Uterus (tissue), 4 donors: ENCODE data around the gene MRPS34. TPM values are rescaled to one million over a fixed set of nuclear protein-coding genes. Genes with fewer than 3 reads are reported as not detected.

Experiments used
- DNase-seq, 2 donors: peaks; one replicate each; pipeline ENCODE4 v3.0.0-alpha.2; 2019 to 2020
- H3K27ac ChIP-seq, 2 donors: fragments of 200-600 bp; sonication (generic); 1 replicate in 1 of 2; 2 replicates in 1 of 2; pipeline ENCODE4 v1.5.1; 2016 to 2018
- H3K27me3 ChIP-seq, 2 donors: fragments of 200-600 bp; sonication (generic); one replicate each; pipeline ENCODE4 v1.5.1; 2018 to 2019; ENCODE audit warnings: control low read depth in 1 of 2
- H3K36me3 ChIP-seq, 2 donors: fragments of 200-600 bp; sonication (generic); one replicate each; pipeline ENCODE4 v1.5.1; 2019; ENCODE audit warnings: control low read depth in 1 of 2
- H3K4me1 ChIP-seq, 2 donors: fragments of 200-600 bp; sonication (generic); one replicate each; pipeline ENCODE4 v1.5.1; 2018 to 2019; ENCODE audit warnings: control low read depth in 1 of 2
- H3K4me3 ChIP-seq, 2 donors: fragments of 200-600 bp; sonication (generic); 1 replicate in 1 of 2; 2 replicates in 1 of 2; pipeline ENCODE4 v1.5.1; 2018 to 2019; ENCODE audit warnings: mild to moderate bottlenecking in 1 of 2
- H3K9me3 ChIP-seq, 2 donors: fragments of 200-600 bp; sonication (generic); one replicate each; pipeline ENCODE4 v1.5.1; 2019; ENCODE audit warnings: control low read depth in 1 of 2
- CTCF ChIP-seq, 4 experiments: fragments of 200-600 bp in 2 of 4; fragments of 450-650 bp in 2 of 4; sonication (generic) in 2 of 4; IDR thresholded peaks; one replicate each; pipeline ENCODE4 v1.5.1; 2016 to 2019; ENCODE audit warnings: antibody characterized with exemption in 4 of 4, mild to moderate bottlenecking in 2 of 4, moderate library complexity in 1 of 4
- POLR2A ChIP-seq, 2 donors: fragments of 450-650 bp; IDR thresholded peaks; one replicate each; pipeline ENCODE4 v1.6.1; 2016; ENCODE audit warnings: antibody characterized with exemption in 2 of 2, mild to moderate bottlenecking in 1 of 2, moderate library complexity in 1 of 2
- intact Hi-C: fragments of 100-400 bp; cut with DNase I; formaldehyde crosslinking; loops from one replicate; pipeline ENCODE4 v1.15.1; 2023; ENCODE audit warnings: low total_unique reads
- total RNA-seq, 4 donors: library from RNA; depleted of rRNA in 3 of 4; stranded (reverse); fragments of >200 nt in 3 of 4; gene quantifications; one replicate each; pipeline versions ENCODE4 v1.1.0 to v1.2.4, GENCODE V29; 2014 to 2023
- donor health status: DM: yes; HTN: yes; CAD: no.

MRPS34 gene
- 100 to 1,000 TPM in 1 of 4 donors, 10 to 100 TPM in 3; 37.3 to 158 (median 52.5) TPM for total RNA-seq

- Histone ChIP-seq H3K27me3 (no peaks in the 10 kb centered on the region), H3K36me3 (no peaks in the 10 kb centered on the region), H3K27ac (peak within 1 kb of the TSS; percentile 80 to 87), H3K4me3 (peak within 1 kb of the TSS; percentile 56 to 87), H3K9me3 (no peaks in the 10 kb centered on the region), H3K4me1 (peaks cover 0 to 33% of the 10 kb centered on the region in 2 donors)
- intact Hi-C loops: no loop called here
- DNase-seq: peak; percentile 68 to 78
- TF ChIP-seq CTCF (IDR thresholded peaks at IDR 0.05) (peak; percentile 36 to 66 (median 58)), POLR2A (IDR thresholded peaks at IDR 0.05) (peak; percentile 47 to 62)
Measured at GRCh38 chr16:1772908-1773702, at the start of gene MRPS34. TSS of gene MRPS34 (minus strand) at chr16:1773134. CDS start at chr16:1773119, 15 bp downstream.

- Histone ChIP-seq H3K4me3 (no peak overlapping the region), H3K27ac (no peak overlapping the region), H3K36me3 (no peaks in the 10 kb centered on the region), H3K9me3 (no peaks in the 10 kb centered on the region), H3K27me3 (no peaks in the 10 kb centered on the region), H3K4me1 (peaks cover 0 to 9% of the 10 kb centered on the region in 2 donors)
- TF ChIP-seq CTCF (IDR thresholded peaks at IDR 0.05) (no peak), POLR2A (IDR thresholded peaks at IDR 0.05) (no peak)
- no peak for DNase-seq
- intact Hi-C loops: no loop called here
Measured at GRCh38 chr16:1821861-1822611, 49.1 kb upstream of the MRPS34 start.

- Histone ChIP-seq H3K27ac (no peak overlapping the region), H3K4me3 (no peak overlapping the region), H3K36me3 (no peaks in the 10 kb centered on the region), H3K4me1 (peaks cover 0 to 9% of the 10 kb centered on the region in 2 donors), H3K9me3 (no peaks in the 10 kb centered on the region), H3K27me3 (no peaks in the 10 kb centered on the region)
- TF ChIP-seq CTCF (IDR thresholded peaks at IDR 0.05): no peak
- no peak for TF ChIP-seq POLR2A (IDR thresholded peaks at IDR 0.05)
- intact Hi-C loops: no loop called here
- no peak for DNase-seq
Measured at GRCh38 chr16:1820946-1821290, 48.0 kb upstream of the MRPS34 start.

GRCh38 chr16:1820096-1820945 is 47.4 kb upstream of the MRPS34 start:
- no peaks in the 10 kb centered on the region for H3K36me3 ChIP-seq
- no peak overlapping the region for H3K27ac ChIP-seq
- peaks cover 0 to 3% of the 10 kb centered on the region in 2 donors for H3K4me1 ChIP-seq
- no peak for DNase-seq
- H3K9me3 ChIP-seq: no peaks in the 10 kb centered on the region
- H3K27me3 ChIP-seq: no peaks in the 10 kb centered on the region
- TF ChIP-seq CTCF (IDR thresholded peaks at IDR 0.05) (no peak), POLR2A (IDR thresholded peaks at IDR 0.05) (no peak)
- intact Hi-C loops: no loop called here
- H3K4me3 ChIP-seq: no peak overlapping the region
